OCI-LY7 (cell line): ENCODE results near the gene ADRA2B. TPM values are rescaled to one million over a fixed set of nuclear protein-coding genes. Genes with fewer than 3 reads are reported as not detected.

ENCODE experiments used
- BruUV-seq: library from RNA; stranded (reverse); fragments of 400-500 nt; replicated peaks from 2 replicates; lab custom pipeline; 2021; lab: Mats Ljungman, UMichigan
- CTCF ChIA-PET: fragments of 300-600 bp; sonication (Branson Sonifier 250); formaldehyde crosslinking; loops from one replicate; lab custom pipeline; 2022; ENCODE audit warnings: antibody characterized with exemption; ENCODE audit not compliant: unreplicated experiment; lab: Charles Lee
- POLR2A ChIA-PET: fragments of 300-600 bp; sonication (Branson Sonifier 250); formaldehyde crosslinking; loops from one replicate; lab custom pipeline; 2022; ENCODE audit warnings: antibody characterized with exemption; lab: Charles Lee
- DNase-seq: peaks from one replicate; pipeline ENCODE4 v3.0.0-alpha.2; 2015; ENCODE audit warnings: low spot score
- H2AFZ ChIP-seq: fragments of 200-600 bp; sonication (generic), shearing (Covaris generic); 2 replicates; pipeline ENCODE4 v1.6.1; 2014; ENCODE audit warnings: mild to moderate bottlenecking, antibody characterized with exemption, low read length, moderate library complexity
- H3K27ac ChIP-seq: fragments of 200-600 bp; sonication (generic); 2 replicates; pipeline ENCODE4 v1.5.1; 2014; ENCODE audit warnings: mixed run types, low read depth, mild to moderate bottlenecking, moderate library complexity, low read length, inconsistent platforms; ENCODE audit not compliant: poor library complexity, severe bottlenecking
- H3K36me3 ChIP-seq: fragments of 200-600 bp; sonication (generic); 2 replicates; pipeline ENCODE4 v1.6.1; 2014; ENCODE audit warnings: mild to moderate bottlenecking, antibody characterized with exemption, low read length, moderate library complexity, mixed read lengths; ENCODE audit not compliant: insufficient read depth
- H3K4me1 ChIP-seq: fragments of 200-600 bp; sonication (generic); 2 replicates; pipeline ENCODE4 v1.5.1; 2014; ENCODE audit warnings: mild to moderate bottlenecking, low read length; ENCODE audit not compliant: insufficient read depth, poor library complexity, severe bottlenecking
- H3K4me2 ChIP-seq: fragments of 200-600 bp; sonication (generic); 2 replicates; pipeline ENCODE4 v1.6.1; 2014; ENCODE audit warnings: mild to moderate bottlenecking, low read length
- H3K4me3 ChIP-seq: fragments of 200-600 bp; sonication (generic); 2 replicates; pipeline ENCODE4 v1.5.1; 2014; ENCODE audit warnings: mild to moderate bottlenecking, low read depth, low read length; ENCODE audit not compliant: poor library complexity, severe bottlenecking
- H3K79me2 ChIP-seq: fragments of 200-600 bp; sonication (generic); 2 replicates; pipeline ENCODE4 v1.6.1; 2016; ENCODE audit warnings: low read depth, mild to moderate bottlenecking, low read length, moderate library complexity, mixed read lengths; ENCODE audit not compliant: insufficient read depth
- H3K9me2 ChIP-seq: fragments of 200-600 bp; sonication (generic); 2 replicates; pipeline ENCODE4 v1.6.1; 2016; ENCODE audit warnings: mild to moderate bottlenecking, low read length, mixed read lengths; ENCODE audit not compliant: insufficient read depth
- H3K9me3 ChIP-seq: fragments of 200-600 bp; sonication (generic); 2 replicates; pipeline ENCODE4 v1.6.1; 2014; ENCODE audit warnings: mild to moderate bottlenecking, mixed run types, low read length, mixed read lengths
- H4K20me1 ChIP-seq: fragments of 200-600 bp; sonication (generic); 2 replicates; pipeline ENCODE4 v1.6.1; 2014; ENCODE audit warnings: mild to moderate bottlenecking, antibody characterized with exemption, low read length, moderate library complexity, mixed read lengths; ENCODE audit not compliant: insufficient read depth
- EZH2phosphoT487 ChIP-seq: fragments of 200-600 bp; sonication (generic); IDR thresholded peaks from 2 replicates; pipeline ENCODE4 v1.6.1; 2018; ENCODE audit warnings: low read depth, borderline replicate concordance, mild to moderate bottlenecking, mixed run types, antibody characterized with exemption, low read length, moderate library complexity, mixed read lengths
- intact Hi-C: fragments of 100-400 bp; cut with micrococcal nuclease; formaldehyde crosslinking; loops from one replicate; pipeline ENCODE4 v1.10.0; 2022; ENCODE audit not compliant: unreplicated experiment
- total RNA-seq, 2 experiments: library from RNA; depleted of rRNA in 1 of 2; stranded (reverse); fragments of >200 nt in 1 of 2; shearing (Covaris generic) in 1 of 2; gene quantifications; 2 replicates each; pipeline ENCODE4 v1.2.3, GENCODE V29; 2014 to 2022
- TF ChIP-seq, protein P1 (sequence below): fragments of 200-600 bp; sonication (generic); conservative IDR thresholded peaks from 2 replicates; pipeline ENCODE4 v1.5.1; 2014; ENCODE audit warnings: mild to moderate bottlenecking, antibody characterized with exemption, low read length, moderate library complexity, mixed read lengths

ADRA2B gene
- total RNA-seq, 2 experiments from 2014 or later: 0.06 to 0.11 TPM

DNA sequence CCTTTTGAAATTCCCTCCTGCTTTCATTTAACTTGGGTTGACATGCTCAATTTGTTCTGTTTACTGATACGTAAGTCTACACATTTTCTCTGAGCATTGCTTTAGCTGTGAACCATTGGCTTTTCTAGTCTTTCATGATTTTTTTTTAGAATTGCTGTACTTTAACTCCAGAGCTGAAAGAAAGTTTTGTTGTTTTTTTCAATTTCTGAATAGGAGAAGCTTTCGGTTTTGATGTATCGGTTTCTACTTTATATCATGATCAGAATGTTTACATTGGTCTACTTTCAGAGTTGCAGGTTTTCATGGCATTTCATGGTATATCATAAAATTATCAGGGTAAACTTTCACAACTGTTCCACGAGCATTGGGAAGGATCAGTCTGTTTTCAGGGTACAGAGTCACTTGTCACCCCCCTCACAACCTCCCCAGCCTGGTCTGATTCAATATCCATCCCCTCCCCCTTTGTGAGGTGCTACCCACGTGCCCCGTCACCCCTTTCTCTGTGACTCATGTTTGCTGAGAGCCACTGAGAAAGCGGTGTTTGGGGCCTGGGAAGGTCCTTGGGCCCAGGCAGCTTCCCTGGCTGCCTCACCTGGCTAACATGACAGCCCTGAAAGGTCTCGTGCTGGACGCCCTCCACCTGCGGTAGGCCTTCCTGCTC lies 14.9 kb upstream of the ADRA2B start:
- H3K4me3 ChIP-seq: no peak overlapping the region
- intact Hi-C loops: no loop called here
- no peaks in the 10 kb centered on the region for H3K4me1 ChIP-seq
- no peak overlapping the region for H3K27ac ChIP-seq
- no peak for DNase-seq
- H2AFZ ChIP-seq: no peak overlapping the region
- ChIA-PET POLR2A (no interaction called here), CTCF (no interaction called here)
- no peaks in the 10 kb centered on the region for H3K36me3 ChIP-seq
- no TSS peak for BruUV-seq
- H3K9me2 ChIP-seq: no peaks in the 10 kb centered on the region
- H3K4me2 ChIP-seq: no peak overlapping the region
- H3K9me3 ChIP-seq: no peaks in the 10 kb centered on the region
- no peaks in the 10 kb centered on the region for H3K79me2 ChIP-seq
- H4K20me1 ChIP-seq: no peaks in the 10 kb centered on the region
- no peak for TF ChIP-seq EZH2phosphoT487
- TF ChIP-seq, protein P1, sequence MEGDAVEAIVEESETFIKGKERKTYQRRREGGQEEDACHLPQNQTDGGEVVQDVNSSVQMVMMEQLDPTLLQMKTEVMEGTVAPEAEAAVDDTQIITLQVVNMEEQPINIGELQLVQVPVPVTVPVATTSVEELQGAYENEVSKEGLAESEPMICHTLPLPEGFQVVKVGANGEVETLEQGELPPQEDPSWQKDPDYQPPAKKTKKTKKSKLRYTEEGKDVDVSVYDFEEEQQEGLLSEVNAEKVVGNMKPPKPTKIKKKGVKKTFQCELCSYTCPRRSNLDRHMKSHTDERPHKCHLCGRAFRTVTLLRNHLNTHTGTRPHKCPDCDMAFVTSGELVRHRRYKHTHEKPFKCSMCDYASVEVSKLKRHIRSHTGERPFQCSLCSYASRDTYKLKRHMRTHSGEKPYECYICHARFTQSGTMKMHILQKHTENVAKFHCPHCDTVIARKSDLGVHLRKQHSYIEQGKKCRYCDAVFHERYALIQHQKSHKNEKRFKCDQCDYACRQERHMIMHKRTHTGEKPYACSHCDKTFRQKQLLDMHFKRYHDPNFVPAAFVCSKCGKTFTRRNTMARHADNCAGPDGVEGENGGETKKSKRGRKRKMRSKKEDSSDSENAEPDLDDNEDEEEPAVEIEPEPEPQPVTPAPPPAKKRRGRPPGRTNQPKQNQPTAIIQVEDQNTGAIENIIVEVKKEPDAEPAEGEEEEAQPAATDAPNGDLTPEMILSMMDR: no peak

DNA sequence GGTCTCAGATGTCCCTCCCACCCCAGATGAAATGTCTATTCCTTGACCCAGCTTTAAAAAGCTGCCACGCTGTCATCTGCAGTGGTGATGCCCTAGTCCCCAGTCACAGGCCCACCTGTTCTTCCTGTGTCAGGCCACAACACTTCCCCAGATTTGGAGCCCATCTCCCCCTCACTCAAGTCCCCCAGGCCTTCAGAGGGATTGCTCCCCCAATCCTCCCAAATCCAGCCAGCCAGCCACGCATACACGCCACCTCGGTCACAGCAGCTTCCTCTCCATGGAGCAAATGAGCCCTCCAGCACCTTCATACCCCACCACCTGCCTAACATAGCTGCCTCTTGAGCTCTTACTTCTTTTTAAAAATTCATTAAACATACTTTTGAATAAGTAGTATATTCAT lies 14.1 kb upstream of the ADRA2B start:
- Histone ChIP-seq H3K27ac (no peak overlapping the region), H3K9me3 (no peaks in the 10 kb centered on the region), H2AFZ (no peak overlapping the region), H3K4me1 (no peaks in the 10 kb centered on the region), H3K79me2 (no peaks in the 10 kb centered on the region), H3K4me2 (no peak overlapping the region), H3K9me2 (no peaks in the 10 kb centered on the region), H4K20me1 (no peaks in the 10 kb centered on the region), H3K36me3 (no peaks in the 10 kb centered on the region), H3K4me3 (no peak overlapping the region)
- CTCF ChIA-PET: no interaction called here
- POLR2A ChIA-PET: no interaction called here
- BruUV-seq: no TSS peak
- no peak for DNase-seq
- intact Hi-C loops: no loop called here
- no peak for TF ChIP-seq EZH2phosphoT487
- TF ChIP-seq, protein P1: no peak

DNA sequence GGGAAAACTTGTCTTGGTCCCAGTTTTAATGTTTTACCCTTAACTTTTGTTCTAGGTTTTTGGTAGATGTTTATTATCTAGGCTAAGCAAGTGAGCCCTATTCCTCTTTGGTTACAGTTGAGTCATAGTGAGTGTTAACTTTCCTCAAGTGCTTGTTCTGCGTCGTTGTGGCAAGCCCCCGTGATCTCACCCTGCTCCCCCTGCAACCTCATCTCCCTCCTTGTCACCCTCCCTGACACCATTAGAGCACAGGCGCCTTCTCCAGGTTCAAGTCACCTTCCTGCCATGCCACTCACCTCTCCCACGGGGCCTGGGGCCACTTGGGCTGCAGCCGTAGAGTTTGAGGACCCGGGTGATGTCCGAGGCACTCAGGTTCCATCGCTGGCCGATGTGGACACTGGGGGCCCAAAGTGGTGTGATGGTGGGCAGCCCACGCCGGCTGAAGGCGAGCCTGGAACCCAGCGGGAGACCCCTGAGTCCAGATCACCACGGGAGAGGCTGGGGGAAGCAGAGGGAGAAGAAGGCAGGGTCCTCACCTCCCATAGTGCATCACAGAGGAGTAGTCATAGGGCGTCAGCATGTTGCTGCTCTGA lies 13.3 kb upstream of the ADRA2B start:
- Histone ChIP-seq H3K9me2 (no peaks in the 10 kb centered on the region), H2AFZ (no peak overlapping the region), H4K20me1 (no peaks in the 10 kb centered on the region), H3K27ac (no peak overlapping the region), H3K79me2 (no peaks in the 10 kb centered on the region), H3K36me3 (no peaks in the 10 kb centered on the region), H3K4me2 (no peak overlapping the region), H3K4me3 (no peak overlapping the region), H3K4me1 (no peaks in the 10 kb centered on the region), H3K9me3 (no peaks in the 10 kb centered on the region)
- intact Hi-C loops: no loop called here
- no TSS peak for BruUV-seq
- ChIA-PET POLR2A (no interaction called here), CTCF (no interaction called here)
- TF ChIP-seq, protein P1: no peak
- no peak for TF ChIP-seq EZH2phosphoT487
- no peak for DNase-seq
